Parathyroid adenoma (tissue), 2 donors: Measurements from ENCODE around the gene KIF11.

Experiments
- H2AFZ ChIP-seq: fragments of 300-600 bp; sonication (generic); one replicate; pipeline ENCODE4 v1.7.0; 2017; ENCODE audit warnings: antibody characterized with exemption, mild to moderate bottlenecking
- H3K27ac ChIP-seq: fragments of 300-600 bp; sonication (generic); one replicate; pipeline ENCODE4 v1.7.0; 2017
- H3K27me3 ChIP-seq: fragments of 300-600 bp; sonication (generic); one replicate; pipeline ENCODE4 v1.7.0; 2017; ENCODE audit warnings: low read length; ENCODE audit not compliant: control insufficient read depth, insufficient read depth
- H3K36me3 ChIP-seq: fragments of 300-600 bp; sonication (generic); one replicate; pipeline ENCODE4 v1.7.0; 2017; ENCODE audit warnings: low read length; ENCODE audit not compliant: control insufficient read depth, insufficient read depth
- H3K4me1 ChIP-seq: fragments of 300-600 bp; sonication (generic); one replicate; pipeline ENCODE4 v1.7.0; 2017; ENCODE audit warnings: control low read depth
- H3K4me2 ChIP-seq: fragments of 300-600 bp; sonication (generic); one replicate; pipeline ENCODE4 v1.7.0; 2017; ENCODE audit warnings: low read length
- H3K4me3 ChIP-seq: fragments of 300-600 bp; sonication (generic); one replicate; pipeline ENCODE4 v1.7.0; 2017; ENCODE audit warnings: low read depth, low read length
- H3K79me2 ChIP-seq: fragments of 300-600 bp; sonication (generic); one replicate; pipeline ENCODE4 v1.7.0; 2017; ENCODE audit warnings: control low read depth
- H3K9ac ChIP-seq: fragments of 300-600 bp; sonication (generic); one replicate; pipeline ENCODE4 v1.7.0; 2017; ENCODE audit warnings: mild to moderate bottlenecking
- H3K9me3 ChIP-seq: fragments of 300-600 bp; sonication (generic); one replicate; pipeline ENCODE4 v1.7.0; 2017; ENCODE audit warnings: low read length; ENCODE audit not compliant: control insufficient read depth
- TF ChIP-seq, protein P1 (sequence below): fragments of 300-600 bp; sonication (generic); IDR thresholded peaks from one replicate; pipeline ENCODE4 v1.7.0; 2017; ENCODE audit warnings: antibody characterized with exemption, mild to moderate bottlenecking
- donor health status: primary hyperparathyroidism.

The KIF11 gene

DNA sequence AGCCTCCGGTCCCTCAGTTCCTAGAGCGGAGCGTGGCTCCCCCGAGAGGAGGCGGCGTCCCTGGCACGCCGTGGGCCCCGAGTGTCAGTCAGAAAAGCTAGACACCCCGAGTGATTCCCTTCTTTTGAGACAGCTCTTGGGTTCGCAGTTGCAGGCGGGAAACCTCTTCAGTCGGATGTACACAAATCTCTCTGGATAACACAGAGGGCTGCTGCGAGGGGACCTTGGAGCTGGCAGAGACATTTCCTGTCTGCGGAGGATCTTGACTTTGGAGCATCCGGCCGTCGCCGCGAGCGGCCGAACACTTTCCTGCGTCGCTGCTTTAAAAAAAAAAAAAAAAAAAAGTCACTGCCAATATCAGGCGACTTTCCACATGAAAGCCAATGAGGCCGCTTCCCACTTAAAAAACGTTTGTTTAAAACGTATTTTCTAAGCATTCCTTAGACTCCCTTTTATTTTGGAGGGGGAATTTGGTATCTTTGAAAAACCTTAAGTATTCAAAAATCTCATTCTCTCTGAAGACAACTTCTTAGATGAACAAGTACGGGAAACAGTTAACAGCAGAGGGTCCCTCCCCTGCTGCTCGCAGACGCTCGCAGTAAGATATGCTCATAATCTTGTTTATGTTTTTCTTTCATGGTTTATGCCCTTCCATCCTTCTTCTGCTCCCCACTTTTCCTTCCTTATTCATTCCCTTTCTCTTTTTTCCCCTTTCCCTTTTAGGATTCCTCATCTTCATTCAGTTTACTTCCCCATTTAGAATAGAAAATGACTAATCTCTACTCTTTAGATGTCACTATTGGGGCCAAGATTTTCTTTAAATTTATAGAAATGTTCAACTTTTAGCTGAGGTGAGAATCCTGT lies 106.8 kb downstream of the KIF11 start:
- peaks cover 7% of the 10 kb centered on the region for H3K4me1 ChIP-seq
- H3K27me3 ChIP-seq: peaks cover 2% of the 10 kb centered on the region
- TF ChIP-seq, protein P1, sequence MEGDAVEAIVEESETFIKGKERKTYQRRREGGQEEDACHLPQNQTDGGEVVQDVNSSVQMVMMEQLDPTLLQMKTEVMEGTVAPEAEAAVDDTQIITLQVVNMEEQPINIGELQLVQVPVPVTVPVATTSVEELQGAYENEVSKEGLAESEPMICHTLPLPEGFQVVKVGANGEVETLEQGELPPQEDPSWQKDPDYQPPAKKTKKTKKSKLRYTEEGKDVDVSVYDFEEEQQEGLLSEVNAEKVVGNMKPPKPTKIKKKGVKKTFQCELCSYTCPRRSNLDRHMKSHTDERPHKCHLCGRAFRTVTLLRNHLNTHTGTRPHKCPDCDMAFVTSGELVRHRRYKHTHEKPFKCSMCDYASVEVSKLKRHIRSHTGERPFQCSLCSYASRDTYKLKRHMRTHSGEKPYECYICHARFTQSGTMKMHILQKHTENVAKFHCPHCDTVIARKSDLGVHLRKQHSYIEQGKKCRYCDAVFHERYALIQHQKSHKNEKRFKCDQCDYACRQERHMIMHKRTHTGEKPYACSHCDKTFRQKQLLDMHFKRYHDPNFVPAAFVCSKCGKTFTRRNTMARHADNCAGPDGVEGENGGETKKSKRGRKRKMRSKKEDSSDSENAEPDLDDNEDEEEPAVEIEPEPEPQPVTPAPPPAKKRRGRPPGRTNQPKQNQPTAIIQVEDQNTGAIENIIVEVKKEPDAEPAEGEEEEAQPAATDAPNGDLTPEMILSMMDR: no peak
- no peaks in the 10 kb centered on the region for H3K79me2 ChIP-seq
- no peaks in the 10 kb centered on the region for H3K9me3 ChIP-seq
- no peaks in the 10 kb centered on the region for H3K36me3 ChIP-seq
- no peak overlapping the region for H3K27ac ChIP-seq
- peak overlapping the region; percentile 51 for H3K4me3 ChIP-seq
- peak overlapping the region; percentile 68 for H3K4me2 ChIP-seq
- no peak overlapping the region for H3K9ac ChIP-seq
- H2AFZ ChIP-seq: peak overlapping the region; percentile 74

DNA sequence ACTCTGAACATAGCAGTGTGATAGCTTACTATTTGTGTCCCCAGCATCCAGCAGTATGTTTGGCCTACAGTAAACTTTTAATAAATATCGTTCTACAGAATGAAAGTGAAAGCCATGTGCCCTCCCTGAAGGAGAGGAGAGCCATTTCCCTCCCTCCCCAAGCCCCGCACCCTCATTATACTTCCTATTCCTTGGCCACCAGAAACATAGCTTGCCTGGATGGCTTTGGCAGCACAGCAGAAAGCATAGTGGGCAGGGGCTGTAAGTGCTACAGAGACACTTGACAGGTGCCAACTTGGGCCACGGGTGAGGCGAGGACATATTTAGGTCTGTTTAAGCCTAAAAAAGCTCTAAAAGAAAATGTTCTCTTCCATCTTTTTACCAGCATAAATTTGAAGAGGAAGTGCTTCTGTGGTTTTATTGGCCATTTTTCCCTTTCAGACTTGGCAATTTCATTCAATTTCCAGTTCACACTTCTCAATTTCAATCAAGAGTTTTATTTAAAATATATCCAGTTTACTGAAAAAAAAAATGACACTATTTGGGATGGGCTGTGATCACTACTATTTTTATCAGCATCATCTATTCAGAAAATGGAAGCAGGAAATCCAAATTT lies 109.5 kb downstream of the KIF11 start:
- Histone ChIP-seq H3K27me3 (peaks cover 2% of the 10 kb centered on the region), H3K36me3 (no peaks in the 10 kb centered on the region), H3K27ac (no peak overlapping the region), H3K9me3 (no peaks in the 10 kb centered on the region), H2AFZ (no peak overlapping the region), H3K4me1 (peaks cover 7% of the 10 kb centered on the region), H3K4me3 (no peak overlapping the region), H3K4me2 (no peak overlapping the region), H3K9ac (no peak overlapping the region), H3K79me2 (no peaks in the 10 kb centered on the region)
- TF ChIP-seq, protein P1: no peak
